CD4-positive, alpha-beta T cell (primary cell): Measurements from ENCODE around the gene EXD3. TPM values are rescaled to one million over a fixed set of nuclear protein-coding genes. Genes with fewer than 3 reads are reported as not detected.
A peak's percentile ranks its signal among the peaks of the same experiment; 100 is the strongest.

Source experiments
- ATAC-seq: fragments of 200-7000 bp; cut with Tn5 transposase; one replicate; pipeline ENCODE4 v1.10.0; 2022; ENCODE audit warnings: mild to moderate bottlenecking; ENCODE audit not compliant: poor library complexity
- CTCF ChIA-PET: fragments of 350-600 bp; sonication (Branson Sonifier 250); formaldehyde crosslinking; loops from one replicate; lab custom pipeline; 2021; ENCODE audit warnings: antibody characterized with exemption, inconsistent platforms; lab: Charles Lee
- POLR2A ChIA-PET: fragments of 350-600 bp; sonication (Branson Sonifier 250); formaldehyde crosslinking; loops from one replicate; lab custom pipeline; 2021; ENCODE audit warnings: antibody characterized with exemption, inconsistent platforms; lab: Charles Lee
- DNase-seq, 14 experiments: peaks; one replicate each; pipeline ENCODE4 v3.0.0-alpha.2; 2013 to 2020; ENCODE audit warnings: mixed read lengths in 2 of 14
- H3K27ac ChIP-seq, 2 donors: one replicate each; pipeline versions ENCODE4 v1.5.1 to v1.7.0; 2013; ENCODE audit warnings: low read length in 2 of 2, low read depth in 1 of 2, mild to moderate bottlenecking in 1 of 2
- H3K27me3 ChIP-seq, 2 experiments: 1 replicate in 1 of 2; 2 replicates in 1 of 2; pipeline versions ENCODE4 v1.6.1 to v1.7.0; 2013; ENCODE audit warnings: low read length in 2 of 2, control low read depth in 1 of 2, mild to moderate bottlenecking in 1 of 2, moderate library complexity in 1 of 2; ENCODE audit not compliant: insufficient read depth in 2 of 2, control insufficient read depth in 1 of 2
- H3K36me3 ChIP-seq: one replicate; pipeline ENCODE4 v1.6.1; 2013; ENCODE audit warnings: low read length, control low read depth; ENCODE audit not compliant: insufficient read depth
- H3K4me1 ChIP-seq: one replicate; pipeline ENCODE4 v1.6.1; 2013; ENCODE audit warnings: low read length, control low read depth; ENCODE audit not compliant: insufficient read depth
- H3K4me3 ChIP-seq: one replicate; pipeline ENCODE4 v1.5.1; 2013; ENCODE audit warnings: mild to moderate bottlenecking, low read length, moderate library complexity
- H3K9me3 ChIP-seq, 2 experiments: 1 replicate in 1 of 2; 2 replicates in 1 of 2; pipeline versions ENCODE4 v1.6.1 to v1.7.0; 2013; ENCODE audit warnings: low read length in 2 of 2, mild to moderate bottlenecking in 2 of 2, control low read depth in 1 of 2, moderate library complexity in 1 of 2; ENCODE audit not compliant: control insufficient read depth in 1 of 2, insufficient read depth in 1 of 2
- H3K27ac Mint-ChIP-seq: one replicate; pipeline ENCODE4 v1.8.0; 2020; ENCODE audit warnings: mixed read lengths
- H3K27me3 Mint-ChIP-seq: one replicate; pipeline ENCODE4 v1.8.0; 2021; ENCODE audit warnings: mixed read lengths
- H3K36me3 Mint-ChIP-seq: one replicate; pipeline ENCODE4 v1.8.0; 2021; ENCODE audit warnings: low read depth, mixed read lengths
- H3K4me1 Mint-ChIP-seq: one replicate; pipeline ENCODE4 v1.8.0; 2021; ENCODE audit warnings: low read depth, mixed read lengths
- H3K4me3 Mint-ChIP-seq: one replicate; pipeline ENCODE4 v1.8.0; 2020; ENCODE audit warnings: mild to moderate bottlenecking, mixed read lengths
- H3K9me3 Mint-ChIP-seq: one replicate; pipeline ENCODE4 v1.8.0; 2020; ENCODE audit warnings: mixed read lengths
- CTCF ChIP-seq: fragments of 200-600 bp; IDR thresholded peaks from one replicate; pipeline ENCODE4 v1.8.0; 2022; ENCODE audit warnings: antibody characterized with exemption, mild to moderate bottlenecking
- intact Hi-C, 2 experiments: fragments of 100-400 bp; cut with DNase I in 1 of 2; cut with micrococcal nuclease in 1 of 2; formaldehyde crosslinking; loops; one replicate each; pipeline versions ENCODE4 v1.15.1 to v1.9.0; 2023 to 2025; cut with DNase I, micrococcal nuclease
- total RNA-seq, 174 experiments: library from RNA in 2 of 174; stranded (reverse) in 2 of 174; gene quantifications; one replicate each; pipeline ENCODE4 v1.2.3 and lab custom pipeline; 2021 to 2026

EXD3 gene
- total RNA-seq, 2 experiments from 2014 or later = 14.9 to 16.9 TPM

GRCh38 chr9:137303151-137303892, 119.6 kb downstream of the EXD3 start:
- Histone ChIP-seq H3K9me3 (peaks cover 0 to 3% of the 10 kb centered on the region in 2 experiments), H3K27me3 (peaks cover 21 to 27% of the 10 kb centered on the region in 2 experiments), H3K4me3 (no peak overlapping the region), H3K27ac (no peak overlapping the region), H3K36me3 (no peaks in the 10 kb centered on the region), H3K4me1 (peaks cover 49% of the 10 kb centered on the region)
- TF ChIP-seq CTCF = no peak
- intact Hi-C loops = loop anchor here in 1 of 2 experiments (2.0 to 5.0 kb wide), 2 partner anchors 103 to 159 kb away; no protein-coding TSS in a partner anchor
- no peaks in the 10 kb centered on the region for H3K36me3 Mint-ChIP-seq
- H3K9me3 Mint-ChIP-seq = no peaks in the 10 kb centered on the region
- ATAC-seq (no peak), DNase-seq (peak in 2 of 14 experiments; percentile 32 to 36)
- peaks cover 8% of the 10 kb centered on the region for H3K27me3 Mint-ChIP-seq
- no peak overlapping the region for H3K27ac Mint-ChIP-seq
- ChIA-PET CTCF (interaction anchor here (1.7 kb wide), 1 partner anchor 217 kb away, joined by 4 read pairs; the partner anchor contains the start of gene MAN1B1), POLR2A (interaction anchor here (2.1 to 2.2 kb wide), 2 partner anchors 26 to 84 kb away, joined by 6 to 11 read pairs; partner anchors contain the start of gene TOR4A)
- H3K4me3 Mint-ChIP-seq = peak overlapping the region; percentile 20
- peaks cover 11% of the 10 kb centered on the region for H3K4me1 Mint-ChIP-seq

- no peak overlapping the region for H3K27ac Mint-ChIP-seq
- TF ChIP-seq CTCF = peak; percentile 60
- H3K36me3 ChIP-seq = no peaks in the 10 kb centered on the region
- intact Hi-C loops = loop anchor here in 1 of 2 experiments (2.0 to 5.0 kb wide), 2 partner anchors 104 to 160 kb away; no protein-coding TSS in a partner anchor
- H3K4me1 Mint-ChIP-seq = peaks cover 11% of the 10 kb centered on the region
- H3K9me3 ChIP-seq = peaks cover 0 to 7% of the 10 kb centered on the region in 2 experiments
- H3K27me3 ChIP-seq = peaks cover 26 to 34% of the 10 kb centered on the region in 2 experiments
- H3K4me1 ChIP-seq = peaks cover 49% of the 10 kb centered on the region
- peak; percentile 25 for ATAC-seq
- peak in 1 of 14 experiments; percentile 33 for DNase-seq
- H3K4me3 ChIP-seq = peak overlapping the region; percentile 30
- H3K36me3 Mint-ChIP-seq = no peaks in the 10 kb centered on the region
- ChIA-PET CTCF (interaction anchor here (0.8 to 1.7 kb wide), 5 partner anchors 42 to 216 kb away, joined by 3 to 5 read pairs (median 3); partner anchors contain the start of gene MAN1B1), POLR2A (interaction anchor here (0.7 to 2.2 kb wide), 11 partner anchors 10 to 216 kb away, joined by 3 to 11 read pairs (median 4); partner anchors contain the start of genes EXD3, MAN1B1, NELFB and NOXA1)
- H3K9me3 Mint-ChIP-seq = no peaks in the 10 kb centered on the region
- no peak overlapping the region for H3K27ac ChIP-seq
- H3K27me3 Mint-ChIP-seq = peaks cover 8% of the 10 kb centered on the region
- no peak overlapping the region for H3K4me3 Mint-ChIP-seq
Measured at GRCh38 chr9:137302449-137303150, 120.4 kb downstream of the EXD3 start.

- Histone ChIP-seq H3K27me3 (peaks cover 31 to 39% of the 10 kb centered on the region in 2 experiments), H3K27ac (no peak within 1 kb of the TSS), H3K36me3 (no peaks in the 10 kb centered on the region), H3K4me1 (peaks cover 48% of the 10 kb centered on the region), H3K4me3 (peak within 1 kb of the TSS; percentile 51), H3K9me3 (peaks cover 0 to 7% of the 10 kb centered on the region in 2 experiments)
- no peaks in the 10 kb centered on the region for H3K36me3 Mint-ChIP-seq
- peak within 1 kb of the TSS; percentile 48 for H3K4me3 Mint-ChIP-seq
- POLR2A ChIA-PET = interaction anchor here (0.7 to 2.2 kb wide), 11 partner anchors 11 to 215 kb away, joined by 3 to 11 read pairs (median 4); partner anchors contain the start of genes EXD3, MAN1B1, NELFB and NOXA1
- H3K27ac Mint-ChIP-seq = no peak within 1 kb of the TSS
- intact Hi-C loops = loop anchor here in 1 of 2 experiments (2.0 to 5.0 kb wide), 2 partner anchors 105 to 160 kb away; no protein-coding TSS in a partner anchor
- peaks cover 13% of the 10 kb centered on the region for H3K27me3 Mint-ChIP-seq
- no peaks in the 10 kb centered on the region for H3K9me3 Mint-ChIP-seq
- ATAC-seq (peak; percentile 88), DNase-seq (peak; percentile 85 to 96 (median 92))
- peaks cover 11% of the 10 kb centered on the region for H3K4me1 Mint-ChIP-seq
- CTCF ChIA-PET = interaction anchor here (0.6 to 1.7 kb wide), 9 partner anchors 11 to 215 kb away, joined by 3 to 5 read pairs (median 3); partner anchors contain the start of gene MAN1B1
- TF ChIP-seq CTCF = no peak
Measured at GRCh38 chr9:137302118-137302448, 120.9 kb downstream of the EXD3 start, which contains the start of gene NRARP. Gene NRARP (minus strand): TSS chr9:137302271. CDS start chr9:137301928, 343 bp downstream.
